Right lobe of liver (tissue), 4 donors: ENCODE results near the gene FAHD2B.
"Not testable (repeated sequence)": the region's sequence is repeated elsewhere in the genome, so short reads cannot be mapped to it uniquely, and the experiment has no call there.

Source experiments
- CTCF ChIP-seq, 4 donors: fragments of 200-600 bp in 3 of 4; fragments of 450-650 bp in 1 of 4; IDR thresholded peaks; one replicate each; pipeline versions ENCODE4 v1.5.1 to v1.8.0; 2016 to 2022; ENCODE audit warnings: antibody characterized with exemption in 4 of 4, mild to moderate bottlenecking in 2 of 4
- POLR2A ChIP-seq: fragments of 450-650 bp; IDR thresholded peaks from one replicate; pipeline ENCODE4 v1.6.1; 2017; ENCODE audit warnings: antibody characterized with exemption, mild to moderate bottlenecking
- donor health status: DM: no; HTN: no; CAD: no.
- donor health status: DM: no; HTN: no; CAD: no.
- donor health status: DM: no; HTN: yes; CAD: no.

- TF ChIP-seq CTCF (IDR thresholded peaks at IDR 0.05); POLR2A: not testable (repeated sequence)
Measured at GRCh38 chr2:97144016-97144415, 49.3 kb upstream of the FAHD2B start.
